Thyroid gland (tissue), 4 donors: ENCODE measurements around the gene NUDT22. TPM values are rescaled to one million over a fixed set of nuclear protein-coding genes. Genes with fewer than 3 reads are reported as not detected.
A peak's percentile ranks its signal among the peaks of the same experiment; 100 is the strongest.

Source experiments
- DNase-seq, 2 donors: peaks; one replicate each; pipeline ENCODE4 v3.0.0-alpha.2; 2019
- H3K27ac ChIP-seq, 3 donors: fragments of 200-600 bp; sonication (generic); 1 replicate in 2 of 3; 2 replicates in 1 of 3; pipeline ENCODE4 v1.5.1; 2016 to 2019; ENCODE audit warnings: mild to moderate bottlenecking in 1 of 3, moderate library complexity in 1 of 3
- H3K27me3 ChIP-seq: fragments of 200-600 bp; sonication (generic); one replicate; pipeline ENCODE4 v1.5.1; 2019
- H3K36me3 ChIP-seq, 2 donors: fragments of 200-600 bp; sonication (generic); one replicate each; pipeline ENCODE4 v1.5.1; 2016 to 2019
- H3K4me1 ChIP-seq, 2 donors: fragments of 200-600 bp; sonication (generic); one replicate each; pipeline ENCODE4 v1.5.1; 2017 to 2019
- H3K4me3 ChIP-seq, 3 donors: fragments of 200-600 bp; sonication (generic); replicated peaks in 1 of 3; 1 replicate in 2 of 3; 2 replicates in 1 of 3; pipeline ENCODE4 v1.5.1; 2016; ENCODE audit warnings: mild to moderate bottlenecking in 1 of 3
- H3K9me3 ChIP-seq: fragments of 200-600 bp; sonication (generic); one replicate; pipeline ENCODE4 v1.5.1; 2017
- CTCF ChIP-seq, 6 experiments: fragments of 200-600 bp in 3 of 6; fragments of 450-650 bp in 3 of 6; sonication (generic) in 3 of 6; IDR thresholded peaks; one replicate each; pipeline ENCODE4 v1.5.1; 2016 to 2019; ENCODE audit warnings: antibody characterized with exemption in 6 of 6, mild to moderate bottlenecking in 2 of 6, inconsistent platforms in 1 of 6, moderate library complexity in 1 of 6
- POLR2A ChIP-seq, 2 donors: fragments of 450-650 bp; IDR thresholded peaks; one replicate each; pipeline ENCODE4 v1.6.1; 2017; ENCODE audit warnings: antibody characterized with exemption in 2 of 2, mild to moderate bottlenecking in 2 of 2, moderate library complexity in 1 of 2
- WGBS, 2 donors: methylation state at CpG; one replicate each; pipeline ENCODE4 v1.1.5; 2017; 5-methylcytosine and 5-hydroxymethylcytosine counted together
- intact Hi-C: fragments of 100-400 bp; cut with DNase I; formaldehyde crosslinking; loops from one replicate; pipeline ENCODE4 v1.15.1; 2023
- total RNA-seq, 4 donors: library from RNA; depleted of rRNA; stranded (reverse); fragments of >200 nt; gene quantifications; one replicate each; pipeline ENCODE4 v1.2.3, GENCODE V29; 2016

Gene NUDT22
- total RNA-seq, 4 donors from 2014 or later = 65.6 to 109 (median 94.4) TPM

DNA sequence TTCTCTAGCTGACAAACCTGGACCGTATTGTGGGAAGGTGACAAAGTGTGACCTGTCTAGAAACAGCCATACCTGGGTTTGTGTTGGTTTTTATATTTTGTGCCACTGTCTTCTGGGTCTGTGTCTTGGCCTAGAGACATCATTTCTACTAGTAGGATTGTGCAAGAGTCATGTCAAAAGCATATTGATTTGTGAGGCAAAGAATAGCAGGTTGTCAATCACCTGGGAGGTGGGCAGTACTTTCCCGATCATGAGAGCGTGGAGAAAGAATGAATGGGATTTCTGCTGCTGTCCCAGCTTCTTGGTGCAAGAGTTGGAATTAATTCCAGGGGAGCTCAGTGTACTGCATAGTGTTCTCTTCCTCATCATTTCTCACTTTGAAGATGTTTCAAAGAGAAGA, 24.5 kb upstream of the NUDT22 start:
- DNase-seq = no peak
- H3K27ac ChIP-seq = no peak overlapping the region
- intact Hi-C loops = no loop called here
- peaks cover 9 to 13% of the 10 kb centered on the region in 2 donors for H3K4me1 ChIP-seq
- no peaks in the 10 kb centered on the region for H3K9me3 ChIP-seq
- peaks cover 61 to 68% of the 10 kb centered on the region in 2 donors for H3K36me3 ChIP-seq
- TF ChIP-seq POLR2A (IDR thresholded peaks at IDR 0.05) (no peak), CTCF (IDR thresholded peaks at IDR 0.05) (no peak)
- H3K27me3 ChIP-seq = no peaks in the 10 kb centered on the region
- 90 to 94% methylated on average over 3 of the region's 3 CpGs for WGBS, 2 donors
- H3K4me3 ChIP-seq = no peak overlapping the region

- TF ChIP-seq CTCF (IDR thresholded peaks at IDR 0.05) (no peak), POLR2A (IDR thresholded peaks at IDR 0.05) (no peak)
- no peak overlapping the region for H3K4me3 ChIP-seq
- 97 to 99% methylated on average over 9 of the region's 9 CpGs for WGBS, 2 donors
- H3K4me1 ChIP-seq = peaks cover 9 to 20% of the 10 kb centered on the region in 2 donors
- no peak for DNase-seq
- no peak overlapping the region for H3K27ac ChIP-seq
- peaks cover 47 to 53% of the 10 kb centered on the region in 2 donors for H3K36me3 ChIP-seq
- no peaks in the 10 kb centered on the region for H3K9me3 ChIP-seq
- H3K27me3 ChIP-seq = no peaks in the 10 kb centered on the region
- intact Hi-C loops = no loop called here
These were observed 23.1 kb upstream of the NUDT22 start for GRCh38 chr11:64202992-64203391.

DNA sequence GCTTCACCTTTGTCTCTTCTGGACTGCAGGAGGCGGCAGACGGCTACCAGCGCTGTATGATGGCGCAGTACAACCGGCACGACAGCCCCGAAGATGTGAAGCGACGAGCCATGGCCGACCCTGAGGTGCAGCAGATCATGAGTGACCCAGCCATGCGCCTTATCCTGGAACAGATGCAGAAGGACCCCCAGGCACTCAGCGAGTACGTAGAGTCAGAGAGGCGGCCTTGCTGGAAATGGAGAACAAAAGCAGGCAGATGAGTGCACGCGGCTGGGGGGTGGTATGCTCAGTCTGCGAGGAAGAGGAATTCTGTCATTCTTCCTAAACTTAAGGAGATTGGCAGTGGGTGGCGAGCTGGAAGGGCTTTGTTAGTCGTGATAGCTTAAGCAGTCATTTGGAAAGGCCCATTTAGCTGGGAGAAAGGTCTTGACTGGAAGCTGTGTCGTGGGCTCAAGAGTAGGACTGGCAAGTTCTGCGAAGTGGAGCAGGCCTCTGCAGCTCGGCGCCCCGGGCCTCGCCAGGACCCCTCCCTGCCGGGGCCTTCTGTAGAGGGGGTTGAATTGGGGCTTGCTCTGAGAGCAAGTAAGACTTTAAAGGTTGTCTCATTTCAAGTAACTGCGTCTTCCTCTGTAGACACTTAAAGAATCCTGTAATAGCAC, 22.5 kb upstream of the NUDT22 start:
- H3K27me3 ChIP-seq = no peaks in the 10 kb centered on the region
- 88% methylated on average over 27 of the region's 27 CpGs for WGBS, 2 donors
- no peak overlapping the region for H3K4me3 ChIP-seq
- H3K36me3 ChIP-seq = peaks cover 41 to 48% of the 10 kb centered on the region in 2 donors
- TF ChIP-seq POLR2A (IDR thresholded peaks at IDR 0.05) = no peak
- TF ChIP-seq CTCF (IDR thresholded peaks at IDR 0.05) = no peak
- H3K9me3 ChIP-seq = no peaks in the 10 kb centered on the region
- DNase-seq = no peak
- intact Hi-C loops = no loop called here
- no peak overlapping the region for H3K27ac ChIP-seq
- peaks cover 9 to 25% of the 10 kb centered on the region in 2 donors for H3K4me1 ChIP-seq

DNA sequence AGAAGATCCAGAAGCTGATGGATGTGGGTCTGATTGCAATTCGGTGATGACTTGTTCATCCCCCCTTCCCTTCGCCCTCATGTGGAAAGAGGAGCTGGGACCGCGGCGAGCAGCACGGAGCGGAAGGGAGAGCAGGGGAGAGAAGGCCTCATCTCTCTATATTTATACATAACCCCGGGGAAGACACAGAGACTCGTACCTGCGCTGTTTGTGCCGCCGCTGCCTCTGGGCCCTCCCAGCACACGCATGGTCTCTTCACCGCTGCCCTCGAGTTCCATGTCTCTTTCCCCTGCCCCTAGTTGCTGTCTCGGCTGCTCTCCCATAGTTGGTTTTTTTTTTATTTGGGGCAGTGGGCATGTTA, 22.0 kb upstream of the NUDT22 start:
- TF ChIP-seq POLR2A (IDR thresholded peaks at IDR 0.05) (no peak), CTCF (IDR thresholded peaks at IDR 0.05) (no peak)
- H3K4me1 ChIP-seq = peaks cover 9 to 26% of the 10 kb centered on the region in 2 donors
- H3K27ac ChIP-seq = no peak overlapping the region
- no peaks in the 10 kb centered on the region for H3K27me3 ChIP-seq
- peaks cover 36 to 43% of the 10 kb centered on the region in 2 donors for H3K36me3 ChIP-seq
- intact Hi-C loops = no loop called here
- WGBS, 2 donors = 78 to 84% methylated on average over 16 of the region's 16 CpGs
- DNase-seq = no peak
- no peak overlapping the region for H3K4me3 ChIP-seq
- H3K9me3 ChIP-seq = no peaks in the 10 kb centered on the region

GRCh38 chr11:64204464-64204989, 21.5 kb upstream of the NUDT22 start:
- peaks cover 9 to 26% of the 10 kb centered on the region in 2 donors for H3K4me1 ChIP-seq
- H3K36me3 ChIP-seq = peaks cover 35 to 40% of the 10 kb centered on the region in 2 donors
- 20 to 26% methylated on average over 7 of the region's 7 CpGs for WGBS, 2 donors
- H3K27ac ChIP-seq = peak overlapping the region in 1 of 3 donors; percentile 10
- H3K9me3 ChIP-seq = no peaks in the 10 kb centered on the region
- H3K4me3 ChIP-seq = no peak overlapping the region
- DNase-seq = peak; percentile 92 to 94
- H3K27me3 ChIP-seq = no peaks in the 10 kb centered on the region
- TF ChIP-seq POLR2A (IDR thresholded peaks at IDR 0.05) = no peak
- peak; percentile 22 to 82 (median 72) for TF ChIP-seq CTCF (IDR thresholded peaks at IDR 0.05)
- intact Hi-C loops = no loop called here
